ENCODE data around the gene STX2. TPM values are rescaled to one million over a fixed set of nuclear protein-coding genes. Genes with fewer than 3 reads are reported as not detected.
A peak's percentile ranks its signal among the peaks of the same experiment; 100 is the strongest.

STX2 gene
- total RNA-seq, 2 experiments from 2014 or later = 18.3 to 20.0 TPM

GRCh38 chr12:130819681-130820080, 19.4 kb downstream of the STX2 start:
- no TSS peak for BruUV-seq (replicated peaks)
- Histone ChIP-seq H3K79me2 (ENCODE audit: insufficient read depth, low read depth, low read length) (no peaks in the 10 kb centered on the region), H3K9me3 (ENCODE audit: low read length) (no peaks in the 10 kb centered on the region), H3K9me2 (ENCODE audit: insufficient read depth, low read length) (no peaks in the 10 kb centered on the region), H3K4me2 (ENCODE audit: low read length) (no peak overlapping the region), H3K4me1 (ENCODE audit: insufficient read depth, low read length, poor library complexity, severe bottlenecking) (peaks cover 4% of the 10 kb centered on the region), H4K20me1 (ENCODE audit: insufficient read depth, low read length) (no peaks in the 10 kb centered on the region), H3K36me3 (ENCODE audit: insufficient read depth, low read length) (peaks cover 37% of the 10 kb centered on the region; the same call in 1 of the 2 replicates), H3K4me3 (ENCODE audit: low read depth, low read length, poor library complexity, severe bottlenecking) (no peak overlapping the region), H2AFZ (ENCODE audit: low read length) (no peak overlapping the region), H3K27ac (ENCODE audit: low read depth, low read length, poor library complexity, severe bottlenecking) (no peak overlapping the region)
- intact Hi-C loops (cut with micrococcal nuclease; ENCODE audit: unreplicated experiment) = loop anchor here (1.0 to 10.0 kb wide), 2 partner anchors 58 to 315 kb away; no protein-coding TSS in a partner anchor
- ChIA-PET POLR2A (no interaction called here), CTCF (ENCODE audit: unreplicated experiment) (no interaction called here)
- TF ChIP-seq CTCF (conservative IDR thresholded peaks at IDR 0.05; ENCODE audit: low read length) (no peak), EZH2phosphoT487 (IDR thresholded peaks at IDR 0.05; ENCODE audit: borderline replicate concordance, low read depth, low read length) (no peak)
- no peak for DNase-seq (ENCODE audit: low spot score)

GRCh38 chr12:130818635-130819576, 20.1 kb downstream of the STX2 start:
- Histone ChIP-seq H3K4me1 (ENCODE audit: insufficient read depth, low read length, poor library complexity, severe bottlenecking) (peaks cover 4% of the 10 kb centered on the region), H3K36me3 (ENCODE audit: insufficient read depth, low read length) (peaks cover 33% of the 10 kb centered on the region; the same call in 1 of the 2 replicates), H4K20me1 (ENCODE audit: insufficient read depth, low read length) (no peaks in the 10 kb centered on the region), H3K9me2 (ENCODE audit: insufficient read depth, low read length) (no peaks in the 10 kb centered on the region), H3K9me3 (ENCODE audit: low read length) (no peaks in the 10 kb centered on the region), H2AFZ (ENCODE audit: low read length) (peak overlapping the region; percentile 58; the same call in 1 of the 2 replicates), H3K27ac (ENCODE audit: low read depth, low read length, poor library complexity, severe bottlenecking) (no peak overlapping the region), H3K4me2 (ENCODE audit: low read length) (peak overlapping the region; percentile 64), H3K79me2 (ENCODE audit: insufficient read depth, low read depth, low read length) (no peaks in the 10 kb centered on the region), H3K4me3 (ENCODE audit: low read depth, low read length, poor library complexity, severe bottlenecking) (peak overlapping the region; percentile 28)
- TF ChIP-seq CTCF (conservative IDR thresholded peaks at IDR 0.05; ENCODE audit: low read length) (peak; percentile 83), EZH2phosphoT487 (IDR thresholded peaks at IDR 0.05; ENCODE audit: borderline replicate concordance, low read depth, low read length) (no peak)
- POLR2A ChIA-PET = no interaction called here
- intact Hi-C loops (cut with micrococcal nuclease; ENCODE audit: unreplicated experiment) = loop anchor here (1.0 kb wide), 1 partner anchor 58 kb away; no protein-coding TSS in a partner anchor
- peak; percentile 57 for DNase-seq (ENCODE audit: low spot score)
- CTCF ChIA-PET (ENCODE audit: unreplicated experiment) = no interaction called here
- BruUV-seq (replicated peaks) = no TSS peak

GRCh38 chr12:130818272-130818634, 20.8 kb downstream of the STX2 start:
- intact Hi-C loops (cut with micrococcal nuclease; ENCODE audit: unreplicated experiment) = no loop called here
- Histone ChIP-seq H3K4me2 (ENCODE audit: low read length) (peak overlapping the region; percentile 64; the same call in 1 of the 2 replicates), H3K4me3 (ENCODE audit: low read depth, low read length, poor library complexity, severe bottlenecking) (no peak overlapping the region), H2AFZ (ENCODE audit: low read length) (peak overlapping the region; percentile 58; the same call in 1 of the 2 replicates), H4K20me1 (ENCODE audit: insufficient read depth, low read length) (no peaks in the 10 kb centered on the region), H3K79me2 (ENCODE audit: insufficient read depth, low read depth, low read length) (no peaks in the 10 kb centered on the region), H3K27ac (ENCODE audit: low read depth, low read length, poor library complexity, severe bottlenecking) (no peak overlapping the region), H3K36me3 (ENCODE audit: insufficient read depth, low read length) (peaks cover 27% of the 10 kb centered on the region; the same call in 1 of the 2 replicates), H3K9me2 (ENCODE audit: insufficient read depth, low read length) (no peaks in the 10 kb centered on the region), H3K9me3 (ENCODE audit: low read length) (no peaks in the 10 kb centered on the region), H3K4me1 (ENCODE audit: insufficient read depth, low read length, poor library complexity, severe bottlenecking) (peaks cover 4% of the 10 kb centered on the region)
- no peak for DNase-seq (ENCODE audit: low spot score)
- ChIA-PET POLR2A (interaction anchor here (0.6 kb wide), 1 partner anchor 369 kb away, joined by 3 read pairs; no protein-coding TSS in a partner anchor), CTCF (ENCODE audit: unreplicated experiment) (no interaction called here)
- BruUV-seq (replicated peaks) = no TSS peak
- TF ChIP-seq EZH2phosphoT487 (IDR thresholded peaks at IDR 0.05; ENCODE audit: borderline replicate concordance, low read depth, low read length) = no peak
- no peak for TF ChIP-seq CTCF (conservative IDR thresholded peaks at IDR 0.05; ENCODE audit: low read length)

All from OCI-LY7 (cell line).